Urothelium cell line (cell line): ENCODE results near the gene IDS.
A peak's percentile ranks its signal among the peaks of the same experiment; 100 is the strongest.
"Not testable (repeated sequence)": the region's sequence is repeated elsewhere in the genome, so short reads cannot be mapped to it uniquely, and the experiment has no call there.

Experiments
- DNase-seq: peaks from one replicate; pipeline ENCODE4 v3.0.0; 2011; ENCODE audit warnings: low spot score, mixed read lengths
- FAIRE-seq: peaks from 2 replicates; lab custom pipeline; 2011; peaks lifted over from hg19 to GRCh38; lab: Jason Lieb, UNC

Gene IDS, protein sequence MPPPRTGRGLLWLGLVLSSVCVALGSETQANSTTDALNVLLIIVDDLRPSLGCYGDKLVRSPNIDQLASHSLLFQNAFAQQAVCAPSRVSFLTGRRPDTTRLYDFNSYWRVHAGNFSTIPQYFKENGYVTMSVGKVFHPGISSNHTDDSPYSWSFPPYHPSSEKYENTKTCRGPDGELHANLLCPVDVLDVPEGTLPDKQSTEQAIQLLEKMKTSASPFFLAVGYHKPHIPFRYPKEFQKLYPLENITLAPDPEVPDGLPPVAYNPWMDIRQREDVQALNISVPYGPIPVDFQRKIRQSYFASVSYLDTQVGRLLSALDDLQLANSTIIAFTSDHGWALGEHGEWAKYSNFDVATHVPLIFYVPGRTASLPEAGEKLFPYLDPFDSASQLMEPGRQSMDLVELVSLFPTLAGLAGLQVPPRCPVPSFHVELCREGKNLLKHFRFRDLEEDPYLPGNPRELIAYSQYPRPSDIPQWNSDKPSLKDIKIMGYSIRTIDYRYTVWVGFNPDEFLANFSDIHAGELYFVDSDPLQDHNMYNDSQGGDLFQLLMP

GRCh38 chrX:149504915-149505651, at the start of gene IDS:
Gene IDS, minus strand, starts transcription at chrX:149505306. Its CDS starts 169 bp downstream, at chrX:149505137.
- FAIRE-seq (no peak), DNase-seq (peak; percentile 71)

GRCh38 chrX:149551939-149552248, 46.8 kb upstream of the IDS start:
- FAIRE-seq, DNase-seq: not testable (repeated sequence)

DNA sequence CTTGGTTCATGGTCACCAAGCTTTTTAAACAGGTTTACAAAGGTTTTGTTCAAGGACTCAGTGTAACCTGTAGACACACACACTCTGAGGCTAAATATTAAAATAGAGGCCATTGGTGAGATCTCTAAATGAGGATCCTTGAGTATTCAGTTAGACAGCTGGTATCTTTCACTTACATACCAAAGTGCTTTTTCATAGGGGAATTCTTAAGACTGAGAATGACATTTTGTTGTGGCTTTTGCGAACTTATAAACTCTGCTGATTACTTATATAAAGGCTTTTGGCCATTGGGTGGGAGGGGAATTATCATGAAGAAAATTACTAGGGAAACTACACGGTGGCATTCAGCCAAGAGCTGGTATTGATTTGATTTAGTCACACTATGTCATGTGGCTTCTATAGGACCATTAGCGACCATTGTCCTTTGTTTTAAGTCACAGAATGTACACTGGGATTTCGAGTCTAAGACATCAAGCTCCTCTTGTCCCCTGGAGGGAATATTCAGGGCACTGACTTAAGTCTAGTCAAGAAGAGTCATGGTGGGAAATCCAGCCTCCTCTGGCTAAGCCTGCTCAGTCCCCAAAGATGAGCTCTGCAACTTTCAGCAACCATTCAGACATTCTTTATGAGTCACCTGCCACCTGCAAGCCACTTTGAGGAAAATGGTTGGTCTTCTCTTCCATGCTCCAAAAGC, 46.3 kb upstream of the IDS start:
- DNase-seq, FAIRE-seq: not testable (repeated sequence)

GRCh38 chrX:149550454-149550853, 45.3 kb upstream of the IDS start:
- FAIRE-seq, DNase-seq: not testable (repeated sequence)

- not testable (repeated sequence) for FAIRE-seq, DNase-seq
Observed at GRCh38 chrX:149549701-149550100, 44.6 kb upstream of the IDS start, which contains the start of gene HSFX3. Gene HSFX3, minus strand, starts transcription at chrX:149549924. Its CDS starts 72 bp downstream, at chrX:149549852.

DNA sequence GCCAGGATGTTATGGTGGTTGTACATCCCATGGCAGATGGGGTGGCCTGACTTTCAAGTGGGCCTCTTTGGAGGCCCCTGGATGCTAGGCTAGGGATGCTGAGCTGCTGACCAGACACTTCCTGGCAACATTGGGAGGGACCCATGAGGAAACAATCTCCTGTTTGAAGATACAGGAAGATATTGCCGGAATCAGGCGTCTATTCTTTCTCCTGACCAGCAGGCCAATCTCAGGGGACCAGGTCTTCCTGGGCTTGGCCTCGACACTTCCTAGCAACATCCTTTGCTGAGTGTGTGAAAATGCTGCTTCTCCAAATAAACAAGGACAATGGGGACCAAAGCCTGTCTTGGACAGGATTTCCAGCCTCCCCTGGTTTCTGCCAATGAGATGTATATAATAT, 42.7 kb upstream of the IDS start:
- not testable (repeated sequence) for FAIRE-seq, DNase-seq

- DNase-seq, FAIRE-seq: not testable (repeated sequence)
Observed at GRCh38 chrX:149546962-149547361, 41.9 kb upstream of the IDS start.

DNA sequence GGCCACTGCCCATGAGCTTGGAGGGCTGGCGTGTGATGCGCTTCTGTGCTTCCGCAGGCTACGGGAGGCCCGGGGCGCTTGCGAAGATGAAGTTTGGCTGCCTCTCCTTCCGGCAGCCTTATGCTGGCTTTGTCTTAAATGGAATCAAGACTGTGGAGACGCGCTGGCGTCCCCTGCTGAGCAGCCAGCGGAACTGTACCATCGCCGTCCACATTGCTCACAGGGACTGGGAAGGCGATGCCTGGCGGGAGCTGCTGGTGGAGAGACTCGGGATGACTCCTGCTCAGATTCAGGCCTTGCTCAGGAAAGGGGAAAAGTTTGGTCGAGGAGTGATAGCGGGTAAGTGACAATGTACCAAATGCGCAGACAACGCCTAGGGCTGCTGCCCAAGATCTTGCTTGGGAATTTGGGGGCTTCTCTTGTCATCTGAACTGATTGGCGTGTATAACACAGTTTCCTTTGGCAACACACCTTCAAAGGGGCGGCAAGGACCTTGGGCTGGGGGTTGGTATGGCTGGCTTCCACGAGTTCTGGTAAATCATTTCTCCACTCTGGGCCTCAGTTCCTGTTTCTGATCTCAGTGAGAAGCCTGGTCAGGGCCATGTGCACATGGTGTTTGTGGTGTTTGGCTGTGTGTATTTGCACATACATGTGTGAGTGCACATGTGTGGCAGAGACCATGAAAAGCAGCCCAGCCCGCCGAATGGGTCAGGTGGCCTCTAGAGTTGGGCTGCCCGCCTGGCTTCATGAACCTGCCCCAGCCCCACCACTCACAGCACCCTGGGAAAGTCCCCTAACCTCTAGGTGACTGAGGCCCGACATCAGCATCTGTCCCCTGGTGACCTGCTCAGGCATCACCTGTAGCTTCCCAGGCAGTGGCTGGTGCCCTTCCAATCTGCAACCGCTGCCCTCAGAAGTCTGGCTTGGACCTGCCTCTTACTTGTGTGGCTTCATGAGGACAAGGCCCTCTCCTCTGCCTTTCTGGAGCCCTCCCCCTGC, 40.7 kb upstream of the IDS start:
- not testable (repeated sequence) for DNase-seq, FAIRE-seq

- FAIRE-seq (no peak), DNase-seq (no peak)
Observed at GRCh38 chrX:149541521-149542047, 36.5 kb upstream of the IDS start.

DNA sequence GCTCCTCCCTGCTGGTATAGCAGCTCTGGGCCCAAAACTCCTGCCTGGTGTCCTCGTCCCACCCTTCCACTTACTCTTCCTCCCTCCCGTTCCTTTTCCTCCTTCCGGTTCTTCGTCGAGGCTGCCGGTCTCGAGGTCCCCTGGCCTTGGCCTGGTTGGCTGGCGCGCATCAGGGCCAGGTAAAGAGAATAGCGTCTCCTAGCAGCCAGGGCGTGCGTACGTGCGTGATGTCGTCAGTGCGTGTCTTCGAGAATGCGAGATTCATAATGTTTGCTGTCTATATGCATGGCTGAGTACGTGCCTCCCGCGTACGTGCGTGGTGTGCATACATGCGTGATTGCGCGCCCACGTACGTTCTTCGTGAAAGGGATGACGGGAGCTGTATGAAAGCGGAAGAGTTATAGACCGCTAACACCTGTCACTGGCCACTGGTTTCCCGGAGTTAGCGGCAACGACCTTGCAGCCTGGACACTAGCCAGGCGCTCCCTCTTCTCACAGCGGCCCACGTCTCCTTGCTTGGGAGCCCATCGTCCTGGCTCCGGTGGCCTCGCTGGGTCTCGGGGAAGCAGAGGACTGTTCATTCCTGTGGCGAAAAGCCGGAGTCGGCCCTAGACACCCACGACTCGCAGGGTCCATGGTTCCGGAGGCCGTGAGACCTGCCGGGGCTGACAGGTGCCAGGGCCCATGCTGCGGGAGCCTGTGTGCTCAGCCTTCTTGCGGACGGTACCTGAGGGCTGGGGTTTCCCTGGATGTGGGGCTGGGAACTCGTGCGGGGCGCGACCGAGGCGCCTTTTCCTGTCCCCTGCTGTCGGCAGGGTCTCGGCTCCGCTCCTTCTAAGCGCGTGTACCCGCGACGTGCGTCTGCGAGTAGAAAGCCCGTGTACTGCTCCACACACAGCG, 35.8 kb upstream of the IDS start, which contains the start of gene EOLA1:
TSS of gene EOLA1 (plus strand) at position 392 of the 900 bp plus-strand sequence. CDS start 4,619 bp downstream, outside the sequence.
- FAIRE-seq = no peak
- peak; percentile 48 for DNase-seq

DNA sequence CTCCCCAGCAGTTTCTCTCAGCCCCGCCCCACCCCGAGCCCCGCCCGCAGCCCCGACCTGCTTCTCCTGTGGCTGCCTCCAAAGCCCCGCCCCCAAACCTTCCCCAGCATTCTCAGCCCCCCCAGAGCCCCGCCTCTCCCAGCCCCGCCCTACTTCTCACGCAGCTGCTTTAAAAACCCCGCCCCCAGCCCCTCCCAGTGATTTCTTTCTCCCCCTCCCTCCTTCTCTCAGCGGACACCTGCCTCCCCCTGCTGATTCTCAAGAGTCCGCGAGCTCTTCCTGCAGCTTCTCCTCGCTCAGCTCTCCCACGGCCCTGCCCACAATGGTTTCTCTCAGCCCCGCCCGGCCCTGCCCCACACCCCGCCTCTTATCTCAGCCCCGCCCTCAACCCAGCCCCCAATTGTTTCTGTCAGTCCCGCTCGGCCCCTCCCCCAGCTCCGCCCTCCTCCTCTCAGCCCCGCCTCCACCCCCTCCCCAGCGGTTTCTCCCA, 35.1 kb upstream of the IDS start:
- DNase-seq (peak; percentile 75), FAIRE-seq (no peak)

DNA sequence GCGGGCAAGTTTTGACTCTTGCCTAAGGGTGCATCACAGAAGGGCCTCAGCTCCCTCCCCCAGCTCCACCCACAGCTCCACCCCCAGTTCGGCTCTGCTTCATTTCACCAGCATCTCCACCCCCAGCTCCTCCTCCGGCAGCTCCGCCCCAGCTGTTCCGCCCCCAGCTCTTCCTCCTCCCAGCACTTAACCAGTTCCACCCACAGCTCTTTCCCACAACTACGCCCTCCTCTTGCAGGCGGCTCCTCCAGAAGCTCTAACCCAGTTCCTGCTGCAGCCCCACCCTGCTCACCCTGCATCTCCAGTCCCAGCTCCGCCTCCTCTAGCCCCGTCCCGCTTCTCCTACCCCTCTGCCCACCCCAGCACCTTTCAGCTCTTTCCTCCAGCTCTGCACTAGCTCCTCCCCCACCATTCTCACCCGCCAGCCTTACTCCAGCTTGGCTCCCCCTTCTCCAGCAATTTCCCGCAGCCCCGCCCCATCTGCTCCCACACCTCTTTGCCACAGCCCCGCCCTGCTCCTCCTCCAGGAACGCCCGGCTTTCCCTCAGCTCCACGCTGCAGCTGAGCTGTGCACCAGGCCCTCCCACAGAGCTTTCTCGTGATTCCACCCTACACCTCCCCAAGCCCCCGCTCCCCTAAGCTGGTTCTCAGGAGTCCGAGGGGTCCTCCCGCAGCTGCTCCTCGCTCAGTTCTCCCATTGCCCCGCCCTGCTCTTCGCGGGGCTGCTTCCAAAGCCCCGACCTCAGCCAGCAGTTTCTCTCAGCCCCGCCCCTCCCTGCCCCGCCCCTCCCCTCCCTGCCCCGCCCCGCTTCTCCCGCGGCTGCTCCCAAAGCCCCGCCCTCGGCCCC, 34.4 kb upstream of the IDS start:
- peak; percentile 60 for DNase-seq
- FAIRE-seq = no peak

DNA sequence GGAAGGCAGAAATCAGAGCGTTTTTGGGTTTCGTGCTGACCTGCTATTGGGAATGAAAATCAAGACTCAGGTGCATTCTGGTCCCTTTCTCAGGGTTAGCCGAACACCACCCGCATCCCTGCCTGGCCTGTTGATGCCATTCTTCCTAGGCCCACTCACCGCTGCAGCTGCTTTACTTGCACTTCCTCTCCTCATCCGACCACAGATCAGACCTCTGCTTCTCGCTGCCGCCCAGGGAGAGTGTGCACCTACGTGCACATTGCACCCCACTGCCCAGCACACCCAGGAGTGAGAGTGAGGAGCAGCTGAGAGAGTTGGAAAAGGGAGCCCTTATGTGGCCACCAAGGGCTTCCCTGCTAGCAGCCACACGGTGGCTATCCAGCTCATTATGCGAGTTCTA, 32.4 kb upstream of the IDS start:
- FAIRE-seq, DNase-seq: not testable (repeated sequence)

DNA sequence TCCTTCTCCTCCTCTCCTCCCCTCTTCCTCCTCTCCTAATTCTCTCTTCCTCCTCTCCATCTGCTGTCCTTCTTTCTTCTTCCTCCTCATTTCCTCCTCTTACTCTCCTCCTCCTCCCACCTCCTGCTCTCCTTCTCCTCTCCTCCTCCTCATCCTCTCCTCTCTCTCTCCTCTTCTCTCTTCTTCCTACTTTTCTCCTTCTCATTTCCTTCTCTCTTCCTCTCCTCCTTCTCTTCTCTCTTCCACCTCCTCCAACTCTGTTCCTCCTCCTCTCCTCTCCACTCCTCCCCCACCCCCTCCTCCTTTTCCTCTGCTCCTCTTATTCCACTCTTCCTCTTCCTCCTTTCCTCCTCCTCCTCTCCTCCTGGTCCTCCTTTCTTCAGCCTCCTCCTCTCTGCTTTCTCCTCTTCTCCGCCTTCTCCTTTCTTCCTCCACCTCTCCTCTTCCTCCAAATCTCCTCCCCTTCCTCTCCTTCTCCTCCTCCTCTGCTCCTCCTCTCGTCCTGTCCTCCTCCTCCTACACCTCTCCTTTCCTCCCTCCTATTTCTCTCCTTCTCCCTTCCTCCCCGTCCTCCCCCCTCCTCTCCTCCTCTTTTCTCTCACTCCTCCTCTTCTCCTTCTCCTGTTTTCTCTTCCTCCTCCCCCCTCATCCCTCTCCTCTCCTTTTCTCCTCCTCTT, 30.0 kb upstream of the IDS start:
- DNase-seq, FAIRE-seq: not testable (repeated sequence)

- not testable (repeated sequence) for DNase-seq, FAIRE-seq
Observed at GRCh38 chrX:149533999-149534398, 28.9 kb upstream of the IDS start.

DNA sequence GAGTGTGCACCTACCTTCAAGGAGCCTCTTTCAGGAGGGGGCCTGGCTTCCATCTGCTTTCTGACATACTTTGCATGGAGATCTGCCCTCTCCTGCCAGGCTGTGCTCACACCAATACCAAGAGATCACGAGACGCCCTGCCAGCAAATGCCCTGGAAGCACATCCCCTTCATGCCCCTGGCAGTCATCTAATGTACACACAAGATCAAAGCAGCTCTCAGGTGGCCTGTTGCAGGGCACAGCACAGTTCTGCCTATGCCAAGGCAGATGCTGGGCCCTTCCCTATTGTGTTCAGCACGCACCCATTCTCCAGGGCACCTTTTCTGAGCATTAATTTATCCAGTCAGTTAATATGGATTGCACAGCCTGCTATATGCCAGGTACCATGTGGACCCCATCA, 27.8 kb upstream of the IDS start:
- FAIRE-seq, DNase-seq: not testable (repeated sequence)

- FAIRE-seq (no peak), DNase-seq (no peak)
Observed at GRCh38 chrX:149531599-149531998, 26.5 kb upstream of the IDS start.
